ENCODE measurements around the gene C1QTNF8. TPM values are rescaled to one million over a fixed set of nuclear protein-coding genes. Genes with fewer than 3 reads are reported as not detected.

The C1QTNF8 gene
- total RNA-seq, 2 experiments from 2014 or later: not detected

GRCh38 chr16:1082952-1083675, 12.9 kb downstream of the C1QTNF8 start:
- no peak overlapping the region for H2AFZ ChIP-seq (ENCODE audit: low read length)
- H3K4me2 ChIP-seq (ENCODE audit: low read length): no peak overlapping the region
- no peak for DNase-seq (ENCODE audit: low spot score)
- H3K27ac ChIP-seq (ENCODE audit: low read depth, low read length, poor library complexity, severe bottlenecking): no peak overlapping the region
- no peaks in the 10 kb centered on the region for H3K79me2 ChIP-seq (ENCODE audit: insufficient read depth, low read depth, low read length)
- ChIA-PET CTCF (ENCODE audit: unreplicated experiment) (no interaction called here), POLR2A (no interaction called here)
- intact Hi-C loops (cut with micrococcal nuclease; ENCODE audit: unreplicated experiment): no loop called here
- H3K9me2 ChIP-seq (ENCODE audit: insufficient read depth, low read length): no peaks in the 10 kb centered on the region
- TF ChIP-seq, protein P1, sequence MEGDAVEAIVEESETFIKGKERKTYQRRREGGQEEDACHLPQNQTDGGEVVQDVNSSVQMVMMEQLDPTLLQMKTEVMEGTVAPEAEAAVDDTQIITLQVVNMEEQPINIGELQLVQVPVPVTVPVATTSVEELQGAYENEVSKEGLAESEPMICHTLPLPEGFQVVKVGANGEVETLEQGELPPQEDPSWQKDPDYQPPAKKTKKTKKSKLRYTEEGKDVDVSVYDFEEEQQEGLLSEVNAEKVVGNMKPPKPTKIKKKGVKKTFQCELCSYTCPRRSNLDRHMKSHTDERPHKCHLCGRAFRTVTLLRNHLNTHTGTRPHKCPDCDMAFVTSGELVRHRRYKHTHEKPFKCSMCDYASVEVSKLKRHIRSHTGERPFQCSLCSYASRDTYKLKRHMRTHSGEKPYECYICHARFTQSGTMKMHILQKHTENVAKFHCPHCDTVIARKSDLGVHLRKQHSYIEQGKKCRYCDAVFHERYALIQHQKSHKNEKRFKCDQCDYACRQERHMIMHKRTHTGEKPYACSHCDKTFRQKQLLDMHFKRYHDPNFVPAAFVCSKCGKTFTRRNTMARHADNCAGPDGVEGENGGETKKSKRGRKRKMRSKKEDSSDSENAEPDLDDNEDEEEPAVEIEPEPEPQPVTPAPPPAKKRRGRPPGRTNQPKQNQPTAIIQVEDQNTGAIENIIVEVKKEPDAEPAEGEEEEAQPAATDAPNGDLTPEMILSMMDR (conservative IDR thresholded peaks at IDR 0.05; ENCODE audit: low read length): no peak
- TF ChIP-seq EZH2phosphoT487 (IDR thresholded peaks at IDR 0.05; ENCODE audit: borderline replicate concordance, low read depth, low read length): no peak
- BruUV-seq (replicated peaks): no TSS peak
- H4K20me1 ChIP-seq (ENCODE audit: insufficient read depth, low read length): no peaks in the 10 kb centered on the region
- no peak overlapping the region for H3K4me3 ChIP-seq (ENCODE audit: low read depth, low read length, poor library complexity, severe bottlenecking)
- H3K36me3 ChIP-seq (ENCODE audit: insufficient read depth, low read length): no peaks in the 10 kb centered on the region
- no peaks in the 10 kb centered on the region for H3K9me3 ChIP-seq (ENCODE audit: low read length)
- H3K4me1 ChIP-seq (ENCODE audit: insufficient read depth, low read length, poor library complexity, severe bottlenecking): no peaks in the 10 kb centered on the region

- no peak for TF ChIP-seq EZH2phosphoT487 (IDR thresholded peaks at IDR 0.05; ENCODE audit: borderline replicate concordance, low read depth, low read length)
- TF ChIP-seq, protein P1 (conservative IDR thresholded peaks at IDR 0.05; ENCODE audit: low read length): no peak
- POLR2A ChIA-PET: no interaction called here
- no peak overlapping the region for H3K4me2 ChIP-seq (ENCODE audit: low read length)
- no peak for DNase-seq (ENCODE audit: low spot score)
- H4K20me1 ChIP-seq (ENCODE audit: insufficient read depth, low read length): no peaks in the 10 kb centered on the region
- intact Hi-C loops (cut with micrococcal nuclease; ENCODE audit: unreplicated experiment): no loop called here
- H3K27ac ChIP-seq (ENCODE audit: low read depth, low read length, poor library complexity, severe bottlenecking): no peak overlapping the region
- no peak overlapping the region for H2AFZ ChIP-seq (ENCODE audit: low read length)
- H3K4me3 ChIP-seq (ENCODE audit: low read depth, low read length, poor library complexity, severe bottlenecking): no peak overlapping the region
- no TSS peak for BruUV-seq (replicated peaks)
- no peaks in the 10 kb centered on the region for H3K36me3 ChIP-seq (ENCODE audit: insufficient read depth, low read length)
- H3K9me2 ChIP-seq (ENCODE audit: insufficient read depth, low read length): no peaks in the 10 kb centered on the region
- CTCF ChIA-PET (ENCODE audit: unreplicated experiment): no interaction called here
- H3K79me2 ChIP-seq (ENCODE audit: insufficient read depth, low read depth, low read length): no peaks in the 10 kb centered on the region
- no peaks in the 10 kb centered on the region for H3K4me1 ChIP-seq (ENCODE audit: insufficient read depth, low read length, poor library complexity, severe bottlenecking)
- H3K9me3 ChIP-seq (ENCODE audit: low read length): no peaks in the 10 kb centered on the region
Observed at GRCh38 chr16:1082266-1082951, 13.6 kb downstream of the C1QTNF8 start.

DNA sequence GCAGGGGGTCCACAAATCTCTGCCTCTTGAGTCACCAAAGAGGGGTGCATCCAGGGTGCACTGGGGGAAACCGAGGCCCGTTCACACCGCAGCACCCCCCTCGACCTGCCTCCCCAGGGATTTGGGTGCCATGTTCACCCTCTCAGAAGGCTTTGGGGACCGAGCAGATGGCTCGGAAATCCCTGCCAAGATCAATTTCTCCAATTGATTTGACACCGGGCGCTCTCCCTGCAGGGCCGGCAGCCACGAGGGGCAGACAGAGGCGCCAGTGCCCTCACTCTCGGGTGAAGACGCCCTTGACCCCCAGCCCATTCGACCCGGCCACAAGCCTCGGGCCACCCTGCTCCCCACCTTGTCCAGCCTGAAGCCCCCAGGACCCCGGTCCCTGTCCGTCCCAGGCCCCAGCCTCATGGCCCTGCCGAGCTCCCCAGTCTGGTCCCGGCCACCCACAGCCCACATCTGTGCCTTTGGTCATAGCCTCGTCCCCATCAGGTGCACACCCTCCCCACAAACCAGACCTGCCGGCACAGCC, 14.2 kb downstream of the C1QTNF8 start:
- Histone ChIP-seq H3K79me2 (ENCODE audit: insufficient read depth, low read depth, low read length) (no peaks in the 10 kb centered on the region), H3K4me2 (ENCODE audit: low read length) (no peak overlapping the region), H4K20me1 (ENCODE audit: insufficient read depth, low read length) (no peaks in the 10 kb centered on the region), H3K27ac (ENCODE audit: low read depth, low read length, poor library complexity, severe bottlenecking) (no peak overlapping the region), H3K9me2 (ENCODE audit: insufficient read depth, low read length) (no peaks in the 10 kb centered on the region), H3K9me3 (ENCODE audit: low read length) (no peaks in the 10 kb centered on the region), H3K36me3 (ENCODE audit: insufficient read depth, low read length) (no peaks in the 10 kb centered on the region), H2AFZ (ENCODE audit: low read length) (no peak overlapping the region), H3K4me3 (ENCODE audit: low read depth, low read length, poor library complexity, severe bottlenecking) (no peak overlapping the region), H3K4me1 (ENCODE audit: insufficient read depth, low read length, poor library complexity, severe bottlenecking) (no peaks in the 10 kb centered on the region)
- TF ChIP-seq EZH2phosphoT487 (IDR thresholded peaks at IDR 0.05; ENCODE audit: borderline replicate concordance, low read depth, low read length): no peak
- TF ChIP-seq, protein P1 (conservative IDR thresholded peaks at IDR 0.05; ENCODE audit: low read length): no peak
- no TSS peak for BruUV-seq (replicated peaks)
- ChIA-PET CTCF (ENCODE audit: unreplicated experiment) (no interaction called here), POLR2A (interaction anchor here (0.6 kb wide), 1 partner anchor 200 kb away, joined by 4 read pairs; no protein-coding TSS in a partner anchor)
- intact Hi-C loops (cut with micrococcal nuclease; ENCODE audit: unreplicated experiment): no loop called here
- no peak for DNase-seq (ENCODE audit: low spot score)
